ENCODE measurements around the gene TUBA1A.

GRCh38 chr12:49233842-49234526 lies 45.1 kb upstream of the TUBA1A start:
- TF ChIP-seq CTCF (IDR thresholded peaks at IDR 0.05) (no peak), EZH2 (IDR thresholded peaks at IDR 0.05) (no peak), EZH2phosphoT487 (IDR thresholded peaks at IDR 0.05) (no peak)

Data from neural progenitor cell (in vitro differentiated cells).